NCI-H748 (cell line): Measurements from ENCODE around the gene PTK6.

Source experiments
- DNase-seq: peaks from one replicate; lab custom pipeline; 2025; ENCODE audit not compliant: unreplicated experiment; lab: John Stamatoyannopoulos, UW

Gene PTK6

GRCh38 chr20:63545814-63546213 is 8.6 kb upstream of the PTK6 start:
- DNase-seq, result no peak

GRCh38 chr20:63544958-63545516 is 7.9 kb upstream of the PTK6 start:
- no peak for DNase-seq

GRCh38 chr20:63544241-63544957 is 7.2 kb upstream of the PTK6 start:
- DNase-seq, result peak; percentile 8

DNA sequence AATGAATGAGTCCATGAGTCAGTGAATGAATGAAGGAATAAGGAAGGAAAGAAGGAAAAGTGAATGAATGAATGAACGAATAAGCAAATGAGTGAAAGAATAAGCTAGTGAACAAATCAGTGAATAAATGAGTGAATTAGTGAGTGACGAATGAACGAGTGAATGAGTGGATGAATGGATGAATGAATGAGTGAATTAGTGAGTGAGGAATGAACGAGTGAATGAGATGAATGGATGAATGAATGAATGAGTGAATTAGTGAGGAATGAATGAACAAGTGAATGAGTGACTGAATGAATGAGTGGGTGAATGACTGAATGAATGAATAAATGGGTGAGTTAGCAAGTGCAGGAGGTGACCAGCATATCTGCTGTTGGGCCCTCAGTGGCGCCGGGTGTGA is 6.6 kb upstream of the PTK6 start:
- DNase-seq, result no peak

DNA sequence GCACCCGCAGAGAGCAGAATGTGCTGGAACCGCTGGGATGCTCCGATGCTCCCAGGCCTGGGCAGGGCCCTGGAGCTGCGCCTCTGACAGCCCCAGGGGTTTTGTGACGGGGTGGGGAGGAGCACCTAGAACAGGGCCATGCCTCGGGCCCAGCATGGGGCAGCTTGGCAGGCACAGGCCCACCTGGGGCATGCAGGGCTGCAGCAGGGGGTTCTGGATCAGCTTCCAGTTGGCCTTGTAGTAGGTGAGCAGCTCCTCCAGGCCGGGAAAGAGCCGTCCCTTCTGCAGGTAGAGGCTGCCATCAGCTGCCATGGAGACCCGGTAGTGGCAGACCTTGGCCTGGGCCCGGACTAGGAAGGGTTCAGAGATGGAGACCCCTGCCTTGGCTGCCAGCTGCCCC is 6.0 kb upstream of the PTK6 start:
- DNase-seq, result no peak

GRCh38 chr20:63542696-63543095 is 5.5 kb upstream of the PTK6 start:
- DNase-seq, result no peak

DNA sequence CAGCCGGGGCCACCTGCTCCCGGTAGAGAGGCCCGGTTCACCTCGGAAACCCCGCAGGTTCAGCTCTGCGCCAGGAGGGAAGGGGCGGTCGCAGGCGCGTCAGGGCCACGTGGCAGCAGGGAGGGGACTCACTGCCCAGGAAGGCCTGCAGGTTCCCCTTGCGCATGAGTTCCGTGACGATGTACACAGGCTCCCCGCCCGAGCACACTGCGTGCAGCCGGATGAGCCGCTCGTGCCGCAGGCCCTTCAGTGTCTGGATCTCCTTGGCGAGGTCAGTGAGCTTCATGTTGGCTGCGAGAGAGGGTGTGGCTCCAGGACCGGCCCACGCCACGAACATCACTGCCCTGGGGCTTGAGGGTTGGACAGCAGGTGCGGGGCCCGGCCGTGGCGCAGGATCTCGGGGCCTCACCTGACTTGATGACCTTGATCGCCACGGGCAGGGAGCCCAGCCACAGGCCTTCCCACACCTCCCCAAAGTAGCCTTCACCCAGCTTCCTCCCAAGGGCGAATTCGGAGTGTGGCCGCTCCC is 4.9 kb upstream of the PTK6 start:
- no peak for DNase-seq

- no peak for DNase-seq
Measured at GRCh38 chr20:63541371-63541770, 4.2 kb upstream of the PTK6 start.

DNA sequence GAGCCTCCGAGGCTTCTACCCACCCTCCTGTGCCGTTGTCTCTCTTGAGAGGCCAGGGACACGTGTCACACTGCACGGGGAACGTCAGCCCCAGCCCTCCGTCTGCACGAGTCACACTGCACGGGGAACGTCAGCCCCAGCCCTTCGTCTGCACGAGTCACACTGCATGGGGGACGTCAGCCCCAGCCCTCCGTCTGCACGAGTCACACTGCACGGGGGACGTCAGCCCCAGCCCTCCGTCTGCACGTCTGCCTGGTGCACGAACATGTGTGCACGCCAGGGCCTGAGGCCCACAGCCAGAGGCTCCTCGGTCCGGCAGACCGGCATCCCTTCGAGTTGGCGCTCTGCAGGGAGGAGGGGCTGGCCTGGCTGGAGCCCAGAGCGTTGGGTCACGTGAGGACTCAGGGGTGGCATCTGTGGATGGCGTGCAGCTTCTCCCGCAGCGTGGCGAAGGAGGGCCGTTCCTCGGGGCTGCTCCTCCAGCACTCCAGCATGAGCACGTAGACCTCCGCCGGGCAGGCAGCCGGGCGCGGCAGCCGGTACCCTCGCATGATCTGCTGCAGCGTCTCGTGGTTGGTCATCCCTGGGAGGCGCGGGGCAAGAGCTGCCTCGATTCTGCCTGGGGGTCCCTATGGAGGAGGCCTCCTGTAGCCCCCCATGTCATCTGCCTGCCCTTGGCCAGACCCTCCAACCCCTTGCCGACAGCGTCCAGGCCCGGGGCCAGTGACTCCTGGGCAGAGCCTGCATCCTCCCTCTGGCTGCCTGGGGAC is 3.4 kb upstream of the PTK6 start:
- no peak for DNase-seq

GRCh38 chr20:63539441-63540370 is 2.5 kb upstream of the PTK6 start:
- no peak for DNase-seq

GRCh38 chr20:63539092-63539430 is 1.9 kb upstream of the PTK6 start:
- no peak for DNase-seq

DNA sequence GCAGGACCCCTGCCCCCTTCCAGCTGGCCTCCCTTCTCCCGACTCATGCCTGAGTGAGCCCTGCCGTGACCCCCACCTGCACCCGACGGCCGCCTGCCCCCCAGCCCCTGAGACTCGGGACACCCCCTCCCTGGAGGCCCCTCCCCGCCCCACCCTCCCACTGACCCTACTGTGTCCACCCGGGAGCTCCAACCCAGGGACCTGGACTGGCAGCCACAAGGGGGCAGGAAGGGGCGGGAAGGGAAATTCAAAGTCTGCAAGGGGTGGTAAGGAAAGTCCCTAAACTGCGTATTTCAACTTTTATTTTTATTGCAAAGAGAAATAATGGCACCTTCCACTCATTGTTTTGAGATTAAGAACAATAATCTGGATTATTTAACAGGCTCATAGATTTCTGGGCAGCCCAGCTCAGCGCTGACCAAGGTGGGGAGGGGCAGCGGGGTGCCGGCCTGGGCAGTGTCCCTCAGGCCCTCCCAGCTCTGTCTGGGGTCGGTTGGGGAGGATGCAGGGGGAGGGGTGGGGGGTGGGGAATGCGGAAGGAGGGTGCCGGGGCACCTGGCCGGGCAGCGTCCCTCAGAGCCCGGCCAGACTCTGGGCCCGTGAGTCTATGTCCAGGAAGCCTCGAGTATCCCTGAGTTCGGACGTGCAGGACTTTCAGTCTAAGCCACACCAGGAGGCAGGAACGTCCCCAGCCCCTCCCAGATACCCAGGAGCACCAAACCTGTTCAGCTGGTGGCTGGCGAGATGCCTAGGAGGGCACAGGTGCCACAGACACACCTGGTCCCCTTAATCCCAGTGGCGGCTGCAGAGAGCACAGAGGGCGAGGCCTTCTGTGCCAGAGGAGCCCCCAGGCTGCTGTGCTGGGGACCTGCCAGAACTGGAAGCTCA is 1.3 kb upstream of the PTK6 start:
- DNase-seq, result peak; percentile 58

DNA sequence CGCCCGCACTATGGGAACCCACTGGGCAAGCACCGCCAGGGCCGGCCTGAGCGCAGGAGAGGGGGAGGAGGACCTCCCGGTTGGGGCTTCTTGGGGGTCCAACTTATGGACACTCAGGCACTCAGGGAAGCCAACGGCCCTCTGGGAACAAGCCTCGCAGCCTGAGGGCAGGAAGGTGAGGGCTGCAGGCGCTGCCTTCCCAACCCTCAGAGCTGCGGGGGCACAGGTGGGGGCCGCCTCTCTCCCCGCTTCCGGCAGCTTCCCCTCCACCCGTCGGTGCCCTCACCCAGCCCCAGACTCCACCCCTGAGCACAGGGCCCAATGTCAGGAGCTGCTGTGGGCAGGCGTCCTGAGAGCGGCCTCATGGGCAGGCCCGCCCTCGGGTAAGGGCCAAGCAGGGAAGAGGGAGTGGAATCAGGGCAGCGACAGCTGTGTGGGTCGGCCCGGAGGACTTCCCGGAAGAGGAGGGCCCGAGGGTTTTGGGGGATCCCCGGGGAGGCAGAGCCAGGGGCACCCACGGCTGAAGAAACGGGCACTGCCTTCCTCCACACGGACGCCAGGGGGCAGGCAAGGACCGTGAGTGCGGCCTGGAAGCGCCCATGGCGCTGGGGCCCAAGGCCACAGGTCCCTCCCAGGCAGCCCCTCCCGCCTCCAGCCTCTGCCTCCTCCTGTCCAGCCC is 488 bp upstream of the PTK6 start:
- peak; percentile 73 for DNase-seq

DNA sequence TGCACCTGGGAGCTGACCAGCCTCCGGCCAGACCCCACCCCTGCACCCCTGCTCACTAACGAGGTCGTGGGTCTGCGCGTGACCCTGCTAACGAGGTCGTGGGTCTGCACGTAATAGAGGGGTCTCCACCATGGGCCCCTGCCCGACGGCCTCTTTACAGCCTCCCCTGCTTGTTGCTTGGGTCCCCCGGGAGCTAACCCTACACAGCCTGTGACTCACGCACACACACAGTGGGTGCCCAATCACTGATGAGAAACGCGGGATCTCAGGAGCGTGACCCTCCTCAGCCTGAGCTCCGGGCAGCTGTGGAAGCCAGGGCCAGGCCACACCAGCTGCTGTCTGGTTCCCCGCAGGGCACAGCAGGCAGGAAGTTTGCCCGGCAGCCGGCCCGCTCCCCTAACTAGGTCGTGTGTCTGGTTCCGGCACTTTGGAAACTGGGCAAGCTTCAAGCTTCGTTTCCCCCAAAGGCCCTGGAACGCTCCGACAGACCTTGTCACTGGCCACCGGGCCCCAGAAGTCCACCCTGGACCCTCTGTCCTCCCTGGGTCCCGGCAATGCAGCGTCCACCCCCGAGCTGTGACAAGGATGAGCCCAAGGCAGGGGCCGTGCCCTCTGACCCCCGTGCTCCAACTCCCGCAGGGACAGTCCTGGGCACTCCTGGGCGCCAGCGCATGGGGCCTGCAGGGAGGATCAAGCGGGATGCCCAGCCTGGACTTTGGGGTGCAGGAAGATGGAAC is 767 bp downstream of the PTK6 start:
- no peak for DNase-seq

GRCh38 chr20:63534831-63535651 is 2.1 kb downstream of the PTK6 start:
- no peak for DNase-seq

DNA sequence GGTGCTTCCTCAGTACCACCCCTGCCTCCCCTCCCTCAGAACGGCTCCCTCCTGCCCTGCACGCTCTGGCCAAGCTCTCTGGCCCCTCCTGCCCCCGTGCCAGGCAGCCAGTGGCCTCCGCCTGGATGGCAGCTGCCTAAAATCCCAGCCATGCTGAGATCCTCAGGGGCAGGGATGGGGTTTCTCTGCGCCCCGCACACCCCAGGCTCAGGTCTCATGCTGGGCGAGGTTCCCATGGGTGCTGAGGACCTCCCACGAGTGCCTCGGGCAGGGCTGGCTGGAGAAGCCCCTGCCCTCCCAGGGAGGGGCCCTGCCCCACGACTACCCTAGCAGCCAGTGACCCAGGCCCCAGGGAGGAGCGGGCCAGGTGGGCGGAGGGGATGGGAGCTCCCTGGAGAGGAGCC is 2.7 kb downstream of the PTK6 start:
- no peak for DNase-seq

GRCh38 chr20:63533871-63534393 is 3.2 kb downstream of the PTK6 start:
- DNase-seq, result no peak

GRCh38 chr20:63533388-63533787 is 3.8 kb downstream of the PTK6 start:
- no peak for DNase-seq
